Endothelial cell of umbilical vein (primary cell): Measurements from ENCODE around the gene NRXN3. TPM values are rescaled to one million over a fixed set of nuclear protein-coding genes. Genes with fewer than 3 reads are reported as not detected.

Experiments
- BruUV-seq: library from RNA; stranded (reverse); fragments of 400-500 nt; replicated peaks from 2 replicates; lab custom pipeline; 2021; lab: Mats Ljungman, UMichigan
- CTCF ChIA-PET: fragments of 300-600, 350-600 bp; sonication (Branson Sonifier 250); formaldehyde crosslinking; loops from one replicate; lab custom pipeline; 2021; ENCODE audit warnings: antibody characterized with exemption, inconsistent platforms; lab: Charles Lee
- POLR2A ChIA-PET: fragments of 300-600, 350-600 bp; sonication (Branson Sonifier 250); formaldehyde crosslinking; loops from one replicate; lab custom pipeline; 2021; ENCODE audit warnings: antibody characterized with exemption, inconsistent platforms; lab: Charles Lee
- DNase-seq: peaks from one replicate; pipeline ENCODE4 v3.0.0-alpha.2; 2011; ENCODE audit warnings: low read depth, low spot score
- FAIRE-seq: peaks from 2 replicates; lab custom pipeline; 2011; peaks lifted over from hg19 to GRCh38; lab: Jason Lieb, UNC
- H2AFZ ChIP-seq: 2 replicates; pipeline ENCODE4 v1.6.0; 2012; ENCODE audit warnings: low read depth, low read length, control low read depth, inconsistent platforms
- H3K27ac ChIP-seq: 2 replicates; pipeline ENCODE4 v1.5.1; 2011; ENCODE audit warnings: low read depth, mild to moderate bottlenecking, control low read depth, low read length, moderate library complexity; ENCODE audit not compliant: insufficient read depth
- H3K27me3 ChIP-seq, 2 experiments: 2 replicates each; pipeline versions ENCODE4 v1.6.0 to v1.6.1; 2011; ENCODE audit warnings: low read length in 2 of 2, mixed read lengths in 1 of 2; ENCODE audit not compliant: control insufficient read depth in 2 of 2, insufficient read depth in 2 of 2
- H3K36me3 ChIP-seq, 2 experiments: 2 replicates in 1 of 2; 3 replicates in 1 of 2; pipeline ENCODE4 v1.5.1; 2011; ENCODE audit warnings: low read length in 2 of 2, mild to moderate bottlenecking in 1 of 2, moderate library complexity in 1 of 2; ENCODE audit not compliant: control insufficient read depth in 2 of 2, insufficient read depth in 2 of 2; ENCODE audit errors: extremely low read depth in 1 of 2
- H3K4me1 ChIP-seq: 3 replicates; pipeline ENCODE4 v1.5.1; 2011; ENCODE audit warnings: mild to moderate bottlenecking, low read length; ENCODE audit not compliant: control insufficient read depth, insufficient read depth; ENCODE audit errors: extremely low read depth
- H3K4me2 ChIP-seq: 2 replicates; pipeline ENCODE4 v1.6.1; 2011; ENCODE audit warnings: low read length, control low read depth, mixed read lengths; ENCODE audit not compliant: insufficient read depth
- H3K4me3 ChIP-seq, 3 experiments: fragments of 200-600 bp in 1 of 3; sonication (generic), shearing (Covaris generic) in 1 of 3; replicated peaks in 1 of 3; 2 replicates each; pipeline ENCODE4 v1.5.1; 2011 to 2016; ENCODE audit warnings: control low read depth in 3 of 3, low read length in 3 of 3, mild to moderate bottlenecking in 2 of 3, inconsistent platforms in 1 of 3, low read depth in 1 of 3, moderate library complexity in 1 of 3; ENCODE audit not compliant: insufficient read depth in 1 of 3
- H3K79me2 ChIP-seq: 2 replicates; pipeline ENCODE4 v1.6.0; 2012; ENCODE audit warnings: low read length, inconsistent platforms; ENCODE audit not compliant: control insufficient read depth, insufficient read depth
- H3K9ac ChIP-seq: replicated peaks from 2 replicates; pipeline ENCODE3; 2011; ENCODE audit warnings: low read length, control low read depth; ENCODE audit not compliant: insufficient read depth; ENCODE audit errors: extremely low read depth
- H3K9me1 ChIP-seq: replicated peaks from 3 replicates; pipeline ENCODE4 v1.6.0; 2011; ENCODE audit warnings: mild to moderate bottlenecking, low read length; ENCODE audit not compliant: control insufficient read depth, insufficient read depth; ENCODE audit errors: extremely low read depth
- H3K9me3 ChIP-seq: replicated peaks from 2 replicates; pipeline ENCODE4 v1.5.1; 2012; ENCODE audit warnings: low read length, inconsistent platforms; ENCODE audit not compliant: control insufficient read depth, insufficient read depth
- H4K20me1 ChIP-seq: replicated peaks from 2 replicates; pipeline ENCODE3; 2011; ENCODE audit warnings: mild to moderate bottlenecking, low read length; ENCODE audit not compliant: control insufficient read depth, insufficient read depth; ENCODE audit errors: extremely low read depth
- EZH2 ChIP-seq: IDR thresholded peaks from 2 replicates; pipeline ENCODE4 v1.6.1; 2012; ENCODE audit warnings: borderline replicate concordance, low read depth, mild to moderate bottlenecking, moderate library complexity, low read length, inconsistent platforms; ENCODE audit not compliant: severe bottlenecking
- FOS ChIP-seq: IDR thresholded peaks from 2 replicates; pipeline ENCODE4 v1.6.1; 2011; ENCODE audit warnings: mild to moderate bottlenecking, low read length, moderate library complexity, borderline replicate concordance; ENCODE audit not compliant: insufficient read depth
- GATA2 ChIP-seq: IDR thresholded peaks from 2 replicates; pipeline ENCODE4 v1.7.0; 2011; ENCODE audit warnings: low read depth, mild to moderate bottlenecking, moderate library complexity, mixed read lengths, low read length; ENCODE audit not compliant: insufficient read length, insufficient read depth
- JUN ChIP-seq: IDR thresholded peaks from 2 replicates; pipeline ENCODE4 v1.6.1; 2011; ENCODE audit warnings: borderline replicate concordance, low read depth; ENCODE audit not compliant: insufficient read length, insufficient read depth
- MYC ChIP-seq: IDR thresholded peaks from one replicate; pipeline ENCODE4 v1.6.1; 2011; ENCODE audit warnings: mild to moderate bottlenecking, low read depth, low read length
- POLR2A ChIP-seq: IDR thresholded peaks from 2 replicates; pipeline ENCODE4 v1.6.1; 2012; ENCODE audit warnings: low read depth, mild to moderate bottlenecking, control low read depth, low read length
- POLR2AphosphoS5 ChIP-seq: IDR thresholded peaks from 2 replicates; pipeline ENCODE4 v1.6.1; 2012; ENCODE audit warnings: low read depth, mild to moderate bottlenecking, control low read depth, low read length, moderate library complexity; ENCODE audit not compliant: insufficient read depth
- dilution Hi-C: fragments of 300-500 bp; cut with MboI; formaldehyde crosslinking; loops from one replicate; pipeline ENCODE4 v1.15.0; 2019; ENCODE audit warnings: low sequenced_read_pairs; ENCODE audit not compliant: extremely low pct_ligation_motif_present
- intact Hi-C: fragments of 100-400 bp; cut with micrococcal nuclease; formaldehyde crosslinking; loops from one replicate; pipeline ENCODE4 v1.10.0; 2022
- polyA plus RNA-seq, 4 experiments: library from polyadenylated mRNA; depleted of rRNA in 3 of 4; stranded (reverse) in 3 of 4; unstranded in 1 of 4; fragments of >200 nt; gene quantifications; 2 replicates each; pipeline versions ENCODE4 v1.2.1 to v1.2.3, GENCODE V29; 2011 to 2012; ENCODE audit warnings: missing spikeins in 1 of 4
- total RNA-seq: library from RNA; stranded (reverse); gene quantifications from 2 replicates; pipeline ENCODE4 v1.2.3, GENCODE V29; 2021
- TF ChIP-seq, protein P1 (sequence below): IDR thresholded peaks from 2 replicates; pipeline ENCODE4 v1.6.1; 2011; ENCODE audit not compliant: insufficient read depth, insufficient read length
- TF ChIP-seq, protein P2 (sequence below), 2 donors: IDR thresholded peaks; 1 replicate in 1 of 2; 2 replicates in 1 of 2; pipeline ENCODE4 v1.5.1; 2011; ENCODE audit warnings: low read length in 2 of 2, mild to moderate bottlenecking in 2 of 2, moderate library complexity in 2 of 2, control low read depth in 1 of 2, inconsistent platforms in 1 of 2, low read depth in 1 of 2; ENCODE audit not compliant: insufficient read depth in 1 of 2; ENCODE audit errors: extremely low read depth in 1 of 2

NRXN3 gene
- total and polyA plus RNA-seq, 2 donors (not counting 3 experiments of a cell fraction or from before 2014, with no cell fraction given): 0.72 to 4.2 TPM

- Histone ChIP-seq H4K20me1 (no peaks in the 10 kb centered on the region), H2AFZ (no peak overlapping the region), H3K36me3 (no peaks in the 10 kb centered on the region), H3K27me3 (no peaks in the 10 kb centered on the region), H3K4me1 (no peaks in the 10 kb centered on the region), H3K9ac (no peak overlapping the region), H3K4me3 (no peak overlapping the region), H3K79me2 (no peaks in the 10 kb centered on the region), H3K4me2 (no peak overlapping the region), H3K9me1 (no peaks in the 10 kb centered on the region), H3K9me3 (no peaks in the 10 kb centered on the region), H3K27ac (no peak overlapping the region)
- dilution Hi-C loops (no loop called here), intact Hi-C loops (no loop called here)
- no peak for DNase-seq
- ChIA-PET POLR2A (no interaction called here), CTCF (no interaction called here)
- BruUV-seq: no TSS peak
- TF ChIP-seq MYC (no peak), POLR2A (no peak), EZH2 (no peak), GATA2 (no peak), POLR2AphosphoS5 (no peak)
- TF ChIP-seq, protein P1, sequence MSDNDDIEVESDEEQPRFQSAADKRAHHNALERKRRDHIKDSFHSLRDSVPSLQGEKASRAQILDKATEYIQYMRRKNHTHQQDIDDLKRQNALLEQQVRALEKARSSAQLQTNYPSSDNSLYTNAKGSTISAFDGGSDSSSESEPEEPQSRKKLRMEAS: no peak
- no peak for FAIRE-seq
These were observed 1516.0 kb downstream of the NRXN3 start for GRCh38 chr14:79686196-79686595.

DNA sequence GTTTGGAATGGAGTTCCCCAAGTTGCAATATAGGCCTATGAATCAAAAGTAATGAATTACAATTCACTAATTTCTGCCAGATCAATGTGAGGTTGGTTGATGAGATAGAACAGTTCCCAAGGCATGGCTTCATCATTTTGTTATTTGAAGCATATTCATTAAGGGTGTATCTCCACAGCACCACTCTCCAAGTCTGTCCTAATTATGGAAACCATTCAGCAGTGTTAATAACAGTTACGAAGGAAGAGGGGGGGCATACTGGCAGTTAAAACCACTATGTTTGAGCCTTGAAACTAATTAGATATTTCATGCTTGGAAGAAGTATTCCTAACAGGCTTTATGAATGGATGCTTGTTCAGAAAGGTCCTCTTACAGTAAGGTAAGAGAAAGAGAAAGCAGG is 1520.8 kb downstream of the NRXN3 start:
- Histone ChIP-seq H3K4me2 (no peak overlapping the region), H3K36me3 (no peaks in the 10 kb centered on the region), H3K9me1 (no peaks in the 10 kb centered on the region), H3K27ac (no peak overlapping the region), H3K27me3 (no peaks in the 10 kb centered on the region), H3K9me3 (no peaks in the 10 kb centered on the region), H2AFZ (no peak overlapping the region), H3K4me3 (no peak overlapping the region), H4K20me1 (no peaks in the 10 kb centered on the region), H3K9ac (no peak overlapping the region), H3K4me1 (no peaks in the 10 kb centered on the region), H3K79me2 (no peaks in the 10 kb centered on the region)
- CTCF ChIA-PET: no interaction called here
- FAIRE-seq: no peak
- POLR2A ChIA-PET: no interaction called here
- dilution Hi-C loops: no loop called here
- intact Hi-C loops: no loop called here
- no peak for DNase-seq
- no TSS peak for BruUV-seq
- no peak for TF ChIP-seq MYC
- TF ChIP-seq, protein P1: no peak
- no peak for TF ChIP-seq GATA2
- TF ChIP-seq, protein P2, sequence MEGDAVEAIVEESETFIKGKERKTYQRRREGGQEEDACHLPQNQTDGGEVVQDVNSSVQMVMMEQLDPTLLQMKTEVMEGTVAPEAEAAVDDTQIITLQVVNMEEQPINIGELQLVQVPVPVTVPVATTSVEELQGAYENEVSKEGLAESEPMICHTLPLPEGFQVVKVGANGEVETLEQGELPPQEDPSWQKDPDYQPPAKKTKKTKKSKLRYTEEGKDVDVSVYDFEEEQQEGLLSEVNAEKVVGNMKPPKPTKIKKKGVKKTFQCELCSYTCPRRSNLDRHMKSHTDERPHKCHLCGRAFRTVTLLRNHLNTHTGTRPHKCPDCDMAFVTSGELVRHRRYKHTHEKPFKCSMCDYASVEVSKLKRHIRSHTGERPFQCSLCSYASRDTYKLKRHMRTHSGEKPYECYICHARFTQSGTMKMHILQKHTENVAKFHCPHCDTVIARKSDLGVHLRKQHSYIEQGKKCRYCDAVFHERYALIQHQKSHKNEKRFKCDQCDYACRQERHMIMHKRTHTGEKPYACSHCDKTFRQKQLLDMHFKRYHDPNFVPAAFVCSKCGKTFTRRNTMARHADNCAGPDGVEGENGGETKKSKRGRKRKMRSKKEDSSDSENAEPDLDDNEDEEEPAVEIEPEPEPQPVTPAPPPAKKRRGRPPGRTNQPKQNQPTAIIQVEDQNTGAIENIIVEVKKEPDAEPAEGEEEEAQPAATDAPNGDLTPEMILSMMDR (IDR thresholded peaks at IDR 0.05; ENCODE audit: extremely low read depth in 1 of 2, insufficient read depth in 1 of 2, low read depth in 1 of 2, low read length in 2 of 2): no peak
- no peak for TF ChIP-seq EZH2
- no peak for TF ChIP-seq POLR2AphosphoS5
- no peak for TF ChIP-seq JUN
- no peak for TF ChIP-seq POLR2A
- TF ChIP-seq FOS: no peak
